Neural progenitor cell (in vitro differentiated cells): Measurements from ENCODE around the gene CNPY1.

ENCODE experiments used
- EZH2 ChIP-seq: fragments of 200-600 bp; sonication (generic); IDR thresholded peaks from 2 replicates; pipeline ENCODE4 v1.6.1; 2017; ENCODE audit warnings: antibody characterized with exemption, mild to moderate bottlenecking, moderate library complexity
- TF ChIP-seq, protein P1 (sequence below): fragments of 200-600 bp; sonication (generic); IDR thresholded peaks from 2 replicates; pipeline ENCODE4 v1.5.1; 2017; ENCODE audit warnings: antibody characterized with exemption, mild to moderate bottlenecking

DNA sequence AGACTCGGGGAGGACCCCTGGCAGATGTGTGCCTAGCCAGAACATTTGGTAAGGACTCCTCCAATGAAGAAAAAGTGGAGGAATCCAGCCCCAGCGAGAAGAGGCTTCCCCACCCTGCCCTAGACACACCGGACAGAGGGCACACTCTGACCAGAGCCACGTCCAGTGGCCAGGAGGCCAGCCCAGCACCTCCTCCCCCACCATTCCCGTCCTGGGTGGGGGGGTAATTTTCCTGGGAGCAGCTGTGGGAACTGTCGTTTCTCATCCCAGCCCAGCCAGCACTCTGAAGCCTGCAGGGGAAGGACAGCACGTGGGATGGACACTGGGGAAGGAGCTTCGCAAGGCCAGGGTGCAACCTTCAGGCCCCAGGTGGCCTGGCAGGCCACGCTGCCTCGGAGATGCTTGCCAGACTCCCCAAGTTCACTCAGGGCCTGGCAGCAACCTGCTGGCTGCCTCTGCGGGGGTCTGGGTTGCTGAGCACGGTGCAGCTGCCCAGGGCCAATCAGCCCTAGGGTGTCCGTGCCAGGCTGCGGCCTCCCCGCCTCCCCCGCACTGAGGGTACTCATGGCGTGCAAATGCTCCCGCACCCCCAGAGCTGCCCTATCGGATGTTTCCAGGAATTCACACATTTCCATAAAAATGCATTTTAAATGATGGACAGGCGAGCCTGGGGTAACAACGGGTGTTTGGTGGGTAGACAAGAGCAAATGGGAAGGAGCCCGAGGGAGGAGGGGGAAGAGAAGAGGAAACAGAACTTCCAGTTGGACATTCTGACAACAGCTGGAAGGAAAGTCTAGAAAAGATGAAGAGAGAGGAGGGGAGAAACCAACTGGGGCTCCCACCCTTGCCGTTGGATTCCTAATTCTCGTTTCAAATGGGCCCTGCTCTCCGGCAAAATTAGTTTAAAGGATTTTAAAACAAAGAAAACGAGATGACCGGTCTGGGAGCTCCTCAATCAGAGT, 90.3 kb downstream of the CNPY1 start:
- TF ChIP-seq, protein P1, sequence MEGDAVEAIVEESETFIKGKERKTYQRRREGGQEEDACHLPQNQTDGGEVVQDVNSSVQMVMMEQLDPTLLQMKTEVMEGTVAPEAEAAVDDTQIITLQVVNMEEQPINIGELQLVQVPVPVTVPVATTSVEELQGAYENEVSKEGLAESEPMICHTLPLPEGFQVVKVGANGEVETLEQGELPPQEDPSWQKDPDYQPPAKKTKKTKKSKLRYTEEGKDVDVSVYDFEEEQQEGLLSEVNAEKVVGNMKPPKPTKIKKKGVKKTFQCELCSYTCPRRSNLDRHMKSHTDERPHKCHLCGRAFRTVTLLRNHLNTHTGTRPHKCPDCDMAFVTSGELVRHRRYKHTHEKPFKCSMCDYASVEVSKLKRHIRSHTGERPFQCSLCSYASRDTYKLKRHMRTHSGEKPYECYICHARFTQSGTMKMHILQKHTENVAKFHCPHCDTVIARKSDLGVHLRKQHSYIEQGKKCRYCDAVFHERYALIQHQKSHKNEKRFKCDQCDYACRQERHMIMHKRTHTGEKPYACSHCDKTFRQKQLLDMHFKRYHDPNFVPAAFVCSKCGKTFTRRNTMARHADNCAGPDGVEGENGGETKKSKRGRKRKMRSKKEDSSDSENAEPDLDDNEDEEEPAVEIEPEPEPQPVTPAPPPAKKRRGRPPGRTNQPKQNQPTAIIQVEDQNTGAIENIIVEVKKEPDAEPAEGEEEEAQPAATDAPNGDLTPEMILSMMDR, result no peak
- no peak for TF ChIP-seq EZH2
